ENCODE data around the gene ATP5PB. TPM values are rescaled to one million over a fixed set of nuclear protein-coding genes. Genes with fewer than 3 reads are reported as not detected.

Gene ATP5PB
- polyA plus RNA-seq, 1 experiment, result 519 TPM

- no peak overlapping the region for H3K27ac ChIP-seq (ENCODE audit: low read depth, low read length)
- no peak overlapping the region for H3K4me3 ChIP-seq (ENCODE audit: low read depth, low read length)
- no peak for TF ChIP-seq CTCF (IDR thresholded peaks at IDR 0.05; ENCODE audit: low read depth, low read length)
- no peaks in the 10 kb centered on the region for H3K9me3 ChIP-seq (ENCODE audit: control insufficient read depth, insufficient read depth, low read length)
- no peak for DNase-seq (ENCODE audit: low read depth, low spot score)
- ChIA-PET CTCF (interaction anchor here (0.9 to 2.1 kb wide), 4 partner anchors 8 to 265 kb away, joined by 3 to 17 read pairs (median 8); no protein-coding TSS in a partner anchor), POLR2A (interaction anchor here (0.8 kb wide), 1 partner anchor 18 kb away, joined by 3 read pairs; no protein-coding TSS in a partner anchor)
- peaks cover 9% of the 10 kb centered on the region for H3K27me3 ChIP-seq (ENCODE audit: control insufficient read depth, insufficient read depth, low read length)
These were observed 41.0 kb downstream of the ATP5PB start for GRCh38 chr1:111490220-111490619.

GRCh38 chr1:111491070-111491469 is 41.8 kb downstream of the ATP5PB start:
- ChIA-PET CTCF (interaction anchor here (0.8 to 2.1 kb wide), 5 partner anchors 9 to 264 kb away, joined by 3 to 17 read pairs (median 4); no protein-coding TSS in a partner anchor), POLR2A (no interaction called here)
- no peak for TF ChIP-seq CTCF (IDR thresholded peaks at IDR 0.05; ENCODE audit: low read depth, low read length)
- Histone ChIP-seq H3K9me3 (ENCODE audit: control insufficient read depth, insufficient read depth, low read length) (no peaks in the 10 kb centered on the region), H3K4me3 (ENCODE audit: low read depth, low read length) (no peak overlapping the region), H3K27ac (ENCODE audit: low read depth, low read length) (no peak overlapping the region), H3K27me3 (ENCODE audit: control insufficient read depth, insufficient read depth, low read length) (peaks cover 12% of the 10 kb centered on the region)
- no peak for DNase-seq (ENCODE audit: low read depth, low spot score)

- Histone ChIP-seq H3K27ac (ENCODE audit: low read depth, low read length) (no peak overlapping the region), H3K9me3 (ENCODE audit: control insufficient read depth, insufficient read depth, low read length) (no peaks in the 10 kb centered on the region; the same call in 1 of the 2 replicates), H3K4me3 (ENCODE audit: low read depth, low read length) (no peak overlapping the region), H3K27me3 (ENCODE audit: control insufficient read depth, insufficient read depth, low read length) (peaks cover 27% of the 10 kb centered on the region)
- ChIA-PET CTCF (interaction anchor here (0.8 to 7.2 kb wide), 5 partner anchors 12 to 273 kb away, joined by 3 to 72 read pairs (median 7); no protein-coding TSS in a partner anchor), POLR2A (no interaction called here)
- DNase-seq (ENCODE audit: low read depth, low spot score), result no peak
- no peak for TF ChIP-seq CTCF (IDR thresholded peaks at IDR 0.05; ENCODE audit: low read depth, low read length)
These were observed 47.1 kb downstream of the ATP5PB start for GRCh38 chr1:111496398-111496797.

GRCh38 chr1:111497592-111497991 is 48.3 kb downstream of the ATP5PB start:
- Histone ChIP-seq H3K27me3 (ENCODE audit: control insufficient read depth, insufficient read depth, low read length) (peaks cover 27% of the 10 kb centered on the region), H3K27ac (ENCODE audit: low read depth, low read length) (no peak overlapping the region), H3K9me3 (ENCODE audit: control insufficient read depth, insufficient read depth, low read length) (no peaks in the 10 kb centered on the region; the same call in 1 of the 2 replicates), H3K4me3 (ENCODE audit: low read depth, low read length) (no peak overlapping the region)
- POLR2A ChIA-PET, result no interaction called here
- CTCF ChIA-PET, result interaction anchor here (0.9 to 7.2 kb wide), 3 partner anchors 10 to 272 kb away, joined by 4 to 72 read pairs (median 7); no protein-coding TSS in a partner anchor
- no peak for TF ChIP-seq CTCF (IDR thresholded peaks at IDR 0.05; ENCODE audit: low read depth, low read length)
- DNase-seq (ENCODE audit: low read depth, low spot score), result no peak

DNA sequence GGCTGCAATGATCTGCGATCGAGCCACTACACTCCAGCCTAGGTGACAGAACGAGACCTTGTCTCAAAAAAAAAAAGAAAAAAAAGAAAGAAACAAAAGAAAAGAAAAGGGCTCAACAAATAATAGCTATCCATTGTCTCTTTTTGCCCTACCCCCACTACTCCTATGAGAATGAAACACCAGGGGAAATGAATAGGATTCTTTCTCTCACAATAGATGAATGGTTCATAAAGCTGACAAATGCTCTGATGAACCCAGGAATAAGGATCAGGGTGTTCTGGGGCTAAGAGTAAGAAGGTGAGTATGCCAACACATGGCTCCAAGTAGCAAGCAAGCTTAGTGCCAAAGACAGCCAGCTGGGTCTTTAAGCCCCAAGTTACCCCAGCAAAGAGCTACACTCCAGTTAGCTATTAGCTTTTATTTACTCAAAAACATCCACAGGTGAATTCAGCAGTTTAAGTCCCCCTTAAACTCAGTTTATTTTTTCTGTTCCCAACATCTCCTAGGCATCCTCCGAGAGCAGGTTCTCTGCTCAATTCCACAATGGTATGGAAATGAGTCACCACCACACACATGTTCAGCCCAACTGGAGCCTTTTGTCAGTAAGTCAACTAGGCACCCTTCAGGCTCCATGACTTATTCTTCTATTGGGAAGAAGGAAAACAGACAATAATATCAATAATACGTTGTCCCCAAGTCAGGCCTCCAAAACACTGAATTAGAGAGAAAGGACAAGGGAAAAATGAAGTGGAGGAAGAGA is 49.9 kb downstream of the ATP5PB start:
- ChIA-PET CTCF (interaction anchor here (1.2 to 7.2 kb wide), 3 partner anchors 9 to 270 kb away, joined by 4 to 72 read pairs (median 8); no protein-coding TSS in a partner anchor), POLR2A (no interaction called here)

More for the DNA sequence above, 49.9 kb downstream of the ATP5PB start:
- H3K27ac ChIP-seq (ENCODE audit: low read depth, low read length), result no peak overlapping the region
- peaks cover 24% of the 10 kb centered on the region for H3K27me3 ChIP-seq (ENCODE audit: control insufficient read depth, insufficient read depth, low read length)
- DNase-seq (ENCODE audit: low read depth, low spot score), result no peak
- H3K9me3 ChIP-seq (ENCODE audit: control insufficient read depth, insufficient read depth, low read length), result no peaks in the 10 kb centered on the region; the same call in 1 of the 2 replicates
- TF ChIP-seq CTCF (IDR thresholded peaks at IDR 0.05; ENCODE audit: low read depth, low read length), result no peak
- H3K4me3 ChIP-seq (ENCODE audit: low read depth, low read length), result no peak overlapping the region

Data from AG04450 (cell line).